Measurements from ENCODE around the gene SPOP.

SPOP gene

DNA sequence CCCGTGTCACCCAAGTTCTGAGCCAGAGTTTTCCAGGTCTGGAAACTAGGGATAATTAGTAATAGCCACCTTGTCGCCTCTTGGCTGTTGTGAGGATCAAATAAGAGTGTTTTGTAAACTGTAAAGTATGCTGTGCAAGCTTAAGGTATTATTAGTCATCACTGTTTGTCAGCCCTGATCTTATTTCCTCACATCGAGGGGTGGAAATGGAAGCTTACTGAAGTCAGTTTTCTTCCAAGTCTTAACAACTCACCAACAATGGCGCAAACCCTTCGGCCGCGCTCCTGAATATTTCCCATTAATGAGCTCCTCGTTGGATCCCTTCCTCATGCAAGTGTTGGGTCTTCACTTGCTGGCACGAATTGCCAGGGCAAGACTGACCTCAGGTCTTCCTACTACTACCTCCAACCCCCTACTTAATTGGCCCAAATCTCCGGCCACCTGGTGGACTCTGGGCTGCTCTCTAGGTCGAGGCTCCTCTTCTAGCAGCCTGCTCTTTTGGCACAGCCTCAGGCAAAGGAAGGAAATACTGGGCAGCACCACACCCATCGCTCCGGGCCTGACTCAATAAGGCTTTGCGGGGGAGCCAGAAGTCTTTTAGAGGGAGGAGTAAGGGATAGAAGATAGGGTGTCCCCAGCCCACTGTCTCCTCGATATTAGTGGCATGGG lies 30.8 kb upstream of the SPOP start:
- Histone ChIP-seq H3K9me3 (ENCODE audit: low read length) (no peaks in the 10 kb centered on the region), H3K9ac (ENCODE audit: low read length) (no peak overlapping the region), H3K27ac (ENCODE audit: low read depth, low read length) (peak overlapping the region; percentile 12), H3K4me1 (ENCODE audit: insufficient read depth, low read length) (peaks cover 26% of the 10 kb centered on the region), H3K27me3 (ENCODE audit: control insufficient read depth in 1 of 2, insufficient read depth in 2 of 2, low read length in 2 of 2) (no peaks in the 10 kb centered on the region), H3K4me3 (ENCODE audit: low read depth in 1 of 2, low read length in 2 of 2) (peak overlapping the region in 1 of 2 donors; percentile 39), H3K36me3 (ENCODE audit: insufficient read depth, low read length) (peaks cover 40% of the 10 kb centered on the region)

- Histone ChIP-seq H3K27me3 (ENCODE audit: control insufficient read depth in 1 of 2, insufficient read depth in 2 of 2, low read length in 2 of 2) (no peaks in the 10 kb centered on the region), H3K36me3 (ENCODE audit: insufficient read depth, low read length) (peaks cover 45% of the 10 kb centered on the region), H3K9me3 (ENCODE audit: low read length) (no peaks in the 10 kb centered on the region), H3K27ac (ENCODE audit: low read depth, low read length) (peak within 1 kb of the TSS; percentile 96), H3K9ac (ENCODE audit: low read length) (peak within 1 kb of the TSS; percentile 72), H3K4me3 (ENCODE audit: low read depth in 1 of 2, low read length in 2 of 2) (peak within 1 kb of the TSS; percentile 95), H3K4me1 (ENCODE audit: insufficient read depth, low read length) (peaks cover 26% of the 10 kb centered on the region)
These were observed 30.0 kb upstream of the SPOP start, which contains the start of gene SLC35B1 for GRCh38 chr17:49707608-49708514. TSS of gene SLC35B1 (minus strand) at chr17:49707964. CDS start at chr17:49707833, 131 bp downstream.

GRCh38 chr17:49707246-49707607 lies 29.3 kb upstream of the SPOP start:
- Histone ChIP-seq H3K27ac (ENCODE audit: low read depth, low read length) (peak overlapping the region; percentile 96), H3K9me3 (ENCODE audit: low read length) (no peaks in the 10 kb centered on the region), H3K4me1 (ENCODE audit: insufficient read depth, low read length) (peaks cover 26% of the 10 kb centered on the region), H3K9ac (ENCODE audit: low read length) (peak overlapping the region; percentile 72), H3K27me3 (ENCODE audit: control insufficient read depth in 1 of 2, insufficient read depth in 2 of 2, low read length in 2 of 2) (no peaks in the 10 kb centered on the region), H3K4me3 (ENCODE audit: low read depth in 1 of 2, low read length in 2 of 2) (peak overlapping the region; percentile 95), H3K36me3 (ENCODE audit: insufficient read depth, low read length) (peaks cover 46% of the 10 kb centered on the region)

DNA sequence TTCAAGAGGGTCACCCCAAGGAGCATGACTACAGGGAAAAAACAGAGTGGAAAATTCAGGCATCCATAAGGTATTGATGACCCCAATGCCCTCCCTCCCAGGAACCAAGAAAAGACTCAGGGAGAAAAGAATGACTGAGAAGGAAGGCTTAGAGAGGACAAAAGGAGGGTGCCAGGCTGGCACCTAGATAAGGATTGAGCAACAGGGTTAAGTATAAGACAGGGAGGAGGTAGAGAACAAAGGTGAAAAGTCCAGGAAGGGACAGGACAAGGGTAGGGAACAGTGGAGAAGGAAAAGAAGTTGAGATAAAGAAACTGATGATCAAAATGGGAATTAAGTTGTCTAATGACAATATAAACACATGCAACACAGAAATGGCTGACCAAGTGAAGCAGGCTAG lies 27.4 kb upstream of the SPOP start:
- Histone ChIP-seq H3K9me3 (ENCODE audit: low read length) (no peaks in the 10 kb centered on the region), H3K9ac (ENCODE audit: low read length) (no peak overlapping the region), H3K4me1 (ENCODE audit: insufficient read depth, low read length) (peaks cover 26% of the 10 kb centered on the region), H3K27me3 (ENCODE audit: control insufficient read depth in 1 of 2, insufficient read depth in 2 of 2, low read length in 2 of 2) (no peaks in the 10 kb centered on the region), H3K27ac (ENCODE audit: low read depth, low read length) (no peak overlapping the region), H3K4me3 (ENCODE audit: low read depth in 1 of 2, low read length in 2 of 2) (no peak overlapping the region), H3K36me3 (ENCODE audit: insufficient read depth, low read length) (peaks cover 54% of the 10 kb centered on the region)

DNA sequence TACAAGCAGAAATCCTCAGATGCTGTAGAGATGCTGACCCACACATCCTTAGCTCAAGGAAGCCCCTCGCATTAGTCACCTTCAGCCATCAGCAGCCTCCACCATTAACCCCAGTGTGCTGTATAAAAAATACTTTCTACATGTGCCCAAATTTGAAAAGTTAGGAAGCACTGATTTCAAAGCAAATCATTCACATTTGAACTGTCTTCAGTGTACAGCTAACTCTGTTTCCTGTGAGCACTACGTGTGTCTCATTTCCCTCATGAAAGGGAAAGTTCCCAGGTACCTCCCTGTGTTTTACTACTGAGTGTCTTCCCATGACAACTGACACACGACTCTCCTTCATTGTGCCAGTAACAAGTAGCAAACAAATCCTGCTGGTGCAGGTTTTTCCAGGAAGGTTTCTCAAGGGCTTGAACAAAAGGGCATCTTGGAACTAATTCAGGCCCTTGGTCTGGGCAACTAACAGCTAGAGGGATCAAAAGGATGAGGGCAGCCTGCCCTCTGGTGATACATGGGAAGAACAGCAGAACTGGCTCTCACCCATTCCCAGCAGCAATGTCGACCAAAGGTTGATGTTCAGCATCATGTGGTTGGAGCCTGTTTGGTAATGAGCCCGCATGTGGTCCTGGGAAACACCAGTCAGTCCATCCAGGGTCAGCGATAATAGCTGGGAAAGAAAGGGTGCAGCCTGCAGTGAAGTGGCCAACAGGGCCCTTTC lies 25.8 kb upstream of the SPOP start:
- Histone ChIP-seq H3K9me3 (ENCODE audit: low read length) (no peaks in the 10 kb centered on the region), H3K4me1 (ENCODE audit: insufficient read depth, low read length) (peaks cover 22% of the 10 kb centered on the region), H3K27ac (ENCODE audit: low read depth, low read length) (no peak overlapping the region), H3K36me3 (ENCODE audit: insufficient read depth, low read length) (peaks cover 59% of the 10 kb centered on the region), H3K4me3 (ENCODE audit: low read depth in 1 of 2, low read length in 2 of 2) (no peak overlapping the region), H3K27me3 (ENCODE audit: control insufficient read depth in 1 of 2, insufficient read depth in 2 of 2, low read length in 2 of 2) (no peaks in the 10 kb centered on the region), H3K9ac (ENCODE audit: low read length) (no peak overlapping the region)

DNA sequence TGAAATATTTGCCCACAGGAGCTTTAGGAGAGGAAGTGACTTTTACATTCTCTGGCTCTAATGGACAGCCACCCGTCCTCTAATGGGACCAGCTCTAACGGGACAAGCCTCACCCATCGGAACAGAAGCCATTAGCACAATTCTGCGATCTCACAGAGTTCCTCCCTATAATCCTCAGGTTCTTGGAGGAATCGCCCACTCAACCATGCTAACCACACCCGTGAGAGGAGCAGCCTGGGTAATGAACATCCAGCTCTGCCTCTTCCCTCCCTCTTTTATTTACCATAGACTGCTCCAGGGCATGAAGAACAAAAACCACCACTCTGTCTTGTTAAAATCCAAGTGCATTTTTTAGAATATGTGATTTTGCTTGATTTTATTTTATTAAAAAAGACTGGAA lies 23.1 kb upstream of the SPOP start:
- no peaks in the 10 kb centered on the region for H3K27me3 ChIP-seq (ENCODE audit: control insufficient read depth in 1 of 2, insufficient read depth in 2 of 2, low read length in 2 of 2)
- no peak overlapping the region for H3K4me3 ChIP-seq (ENCODE audit: low read depth in 1 of 2, low read length in 2 of 2)
- H3K36me3 ChIP-seq (ENCODE audit: insufficient read depth, low read length) = peaks cover 58% of the 10 kb centered on the region
- no peak overlapping the region for H3K9ac ChIP-seq (ENCODE audit: low read length)
- H3K27ac ChIP-seq (ENCODE audit: low read depth, low read length) = no peak overlapping the region
- no peaks in the 10 kb centered on the region for H3K9me3 ChIP-seq (ENCODE audit: low read length)
- H3K4me1 ChIP-seq (ENCODE audit: insufficient read depth, low read length) = peaks cover 5% of the 10 kb centered on the region

GRCh38 chr17:49699966-49700575 lies 22.2 kb upstream of the SPOP start:
- no peak overlapping the region for H3K27ac ChIP-seq (ENCODE audit: low read depth, low read length)
- peaks cover 4% of the 10 kb centered on the region for H3K4me1 ChIP-seq (ENCODE audit: insufficient read depth, low read length)
- H3K27me3 ChIP-seq (ENCODE audit: control insufficient read depth in 1 of 2, insufficient read depth in 2 of 2, low read length in 2 of 2) = no peaks in the 10 kb centered on the region
- no peak overlapping the region for H3K9ac ChIP-seq (ENCODE audit: low read length)
- H3K4me3 ChIP-seq (ENCODE audit: low read depth in 1 of 2, low read length in 2 of 2) = no peak overlapping the region
- H3K9me3 ChIP-seq (ENCODE audit: low read length) = no peaks in the 10 kb centered on the region
- peaks cover 50% of the 10 kb centered on the region for H3K36me3 ChIP-seq (ENCODE audit: insufficient read depth, low read length)

GRCh38 chr17:49698005-49698404 lies 20.1 kb upstream of the SPOP start:
- H3K27ac ChIP-seq (ENCODE audit: low read depth, low read length) = no peak overlapping the region
- H3K9ac ChIP-seq (ENCODE audit: low read length) = no peak overlapping the region
- H3K9me3 ChIP-seq (ENCODE audit: low read length) = no peaks in the 10 kb centered on the region

DNA sequence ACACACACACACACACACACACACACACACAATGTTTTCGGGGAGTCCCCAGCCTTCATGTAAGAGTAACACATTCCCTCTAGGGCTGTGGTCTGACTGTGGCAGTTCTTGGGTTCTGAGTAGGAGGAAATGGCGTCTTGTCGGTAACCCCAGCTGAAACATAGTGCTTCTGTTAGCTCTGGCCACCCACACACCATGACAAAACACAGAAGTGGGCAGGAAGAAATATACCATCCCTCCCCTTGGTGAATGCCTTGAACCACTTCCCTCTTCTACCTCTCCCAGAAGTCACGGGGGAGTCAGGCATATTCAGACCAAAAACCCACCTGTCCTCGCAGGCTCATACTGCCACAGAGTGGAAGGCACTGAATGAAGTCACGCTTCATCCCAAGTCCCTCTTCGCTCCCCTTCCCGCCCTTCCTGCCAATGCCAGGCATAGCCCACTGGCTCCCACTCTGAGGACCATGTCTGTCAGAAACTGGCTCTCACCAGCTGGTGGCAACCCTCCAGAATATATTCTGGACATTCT lies 18.4 kb upstream of the SPOP start:
- Histone ChIP-seq H3K9me3 (ENCODE audit: low read length) (no peaks in the 10 kb centered on the region), H3K9ac (ENCODE audit: low read length) (no peak overlapping the region), H3K4me1 (ENCODE audit: insufficient read depth, low read length) (peaks cover 22% of the 10 kb centered on the region), H3K27me3 (ENCODE audit: control insufficient read depth in 1 of 2, insufficient read depth in 2 of 2, low read length in 2 of 2) (no peaks in the 10 kb centered on the region), H3K4me3 (ENCODE audit: low read depth in 1 of 2, low read length in 2 of 2) (no peak overlapping the region), H3K36me3 (ENCODE audit: insufficient read depth, low read length) (peaks cover 15% of the 10 kb centered on the region), H3K27ac (ENCODE audit: low read depth, low read length) (no peak overlapping the region)

More at GRCh38 chr17:49698005-49698404, 20.1 kb upstream of the SPOP start:
- Histone ChIP-seq H3K36me3 (ENCODE audit: insufficient read depth, low read length) (peaks cover 29% of the 10 kb centered on the region), H3K4me3 (ENCODE audit: low read depth in 1 of 2, low read length in 2 of 2) (no peak overlapping the region), H3K4me1 (ENCODE audit: insufficient read depth, low read length) (peaks cover 8% of the 10 kb centered on the region), H3K27me3 (ENCODE audit: control insufficient read depth in 1 of 2, insufficient read depth in 2 of 2, low read length in 2 of 2) (no peaks in the 10 kb centered on the region)

DNA sequence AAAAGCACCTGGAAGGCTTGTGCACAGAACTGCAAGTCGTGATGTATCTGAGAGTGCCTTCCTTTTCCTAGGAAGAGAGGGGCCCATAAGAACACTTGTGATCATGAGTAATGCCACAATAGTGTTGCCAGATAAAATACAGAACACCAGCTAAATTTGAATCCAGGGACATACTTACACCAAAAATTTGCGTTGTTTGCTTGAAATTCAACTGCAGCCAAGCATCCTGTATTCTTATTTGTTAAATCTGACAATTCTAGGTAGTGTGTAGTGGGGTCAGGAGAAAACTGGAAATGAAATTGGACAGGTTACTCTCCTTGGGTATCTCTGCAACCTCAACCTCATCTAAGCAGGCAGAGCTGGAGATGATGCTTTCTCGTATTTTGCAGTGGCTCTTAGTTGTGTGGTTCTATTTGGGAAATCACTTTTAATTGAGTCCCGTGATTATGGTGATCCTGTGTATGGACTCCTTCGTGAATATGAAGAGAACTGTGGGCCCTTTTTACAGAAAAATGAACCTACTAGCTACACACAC lies 17.9 kb upstream of the SPOP start:
- Histone ChIP-seq H3K9me3 (ENCODE audit: low read length) (no peaks in the 10 kb centered on the region), H3K9ac (ENCODE audit: low read length) (no peak overlapping the region), H3K27me3 (ENCODE audit: control insufficient read depth in 1 of 2, insufficient read depth in 2 of 2, low read length in 2 of 2) (no peaks in the 10 kb centered on the region), H3K27ac (ENCODE audit: low read depth, low read length) (no peak overlapping the region), H3K4me3 (ENCODE audit: low read depth in 1 of 2, low read length in 2 of 2) (no peak overlapping the region), H3K4me1 (ENCODE audit: insufficient read depth, low read length) (peaks cover 23% of the 10 kb centered on the region), H3K36me3 (ENCODE audit: insufficient read depth, low read length) (peaks cover 10% of the 10 kb centered on the region)

Measured in muscle layer of colon (tissue), 2 donors.